Endothelial cell of umbilical vein (primary cell): Measurements from ENCODE around the gene ADIPOR1. TPM values are rescaled to one million over a fixed set of nuclear protein-coding genes. Genes with fewer than 3 reads are reported as not detected.
A peak's percentile ranks its signal among the peaks of the same experiment; 100 is the strongest.
"Not testable (repeated sequence)": the region's sequence is repeated elsewhere in the genome, so short reads cannot be mapped to it uniquely, and the experiment has no call there.

ENCODE experiments used
- BruUV-seq: library from RNA; stranded (reverse); fragments of 400-500 nt; replicated peaks from 2 replicates; lab custom pipeline; 2021; lab: Mats Ljungman, UMichigan
- CTCF ChIA-PET: fragments of 300-600, 350-600 bp; sonication (Branson Sonifier 250); formaldehyde crosslinking; loops from one replicate; lab custom pipeline; 2021; ENCODE audit warnings: antibody characterized with exemption, inconsistent platforms; lab: Charles Lee
- POLR2A ChIA-PET: fragments of 300-600, 350-600 bp; sonication (Branson Sonifier 250); formaldehyde crosslinking; loops from one replicate; lab custom pipeline; 2021; ENCODE audit warnings: antibody characterized with exemption, inconsistent platforms; lab: Charles Lee
- DNase-seq: peaks from one replicate; pipeline ENCODE4 v3.0.0-alpha.2; 2011; ENCODE audit warnings: low read depth, low spot score
- FAIRE-seq: peaks from 2 replicates; lab custom pipeline; 2011; peaks lifted over from hg19 to GRCh38; lab: Jason Lieb, UNC
- H2AFZ ChIP-seq: 2 replicates; pipeline ENCODE4 v1.6.0; 2012; ENCODE audit warnings: low read depth, low read length, control low read depth, inconsistent platforms
- H3K27ac ChIP-seq: 2 replicates; pipeline ENCODE4 v1.5.1; 2011; ENCODE audit warnings: low read depth, mild to moderate bottlenecking, control low read depth, low read length, moderate library complexity; ENCODE audit not compliant: insufficient read depth
- H3K27me3 ChIP-seq, 2 experiments: 2 replicates each; pipeline versions ENCODE4 v1.6.0 to v1.6.1; 2011; ENCODE audit warnings: low read length in 2 of 2, mixed read lengths in 1 of 2; ENCODE audit not compliant: control insufficient read depth in 2 of 2, insufficient read depth in 2 of 2
- H3K36me3 ChIP-seq, 2 experiments: 2 replicates in 1 of 2; 3 replicates in 1 of 2; pipeline ENCODE4 v1.5.1; 2011; ENCODE audit warnings: low read length in 2 of 2, mild to moderate bottlenecking in 1 of 2, moderate library complexity in 1 of 2; ENCODE audit not compliant: control insufficient read depth in 2 of 2, insufficient read depth in 2 of 2; ENCODE audit errors: extremely low read depth in 1 of 2
- H3K4me1 ChIP-seq: 3 replicates; pipeline ENCODE4 v1.5.1; 2011; ENCODE audit warnings: mild to moderate bottlenecking, low read length; ENCODE audit not compliant: control insufficient read depth, insufficient read depth; ENCODE audit errors: extremely low read depth
- H3K4me2 ChIP-seq: 2 replicates; pipeline ENCODE4 v1.6.1; 2011; ENCODE audit warnings: low read length, control low read depth, mixed read lengths; ENCODE audit not compliant: insufficient read depth
- H3K4me3 ChIP-seq, 3 experiments: fragments of 200-600 bp in 1 of 3; sonication (generic), shearing (Covaris generic) in 1 of 3; replicated peaks in 1 of 3; 2 replicates each; pipeline ENCODE4 v1.5.1; 2011 to 2016; ENCODE audit warnings: control low read depth in 3 of 3, low read length in 3 of 3, mild to moderate bottlenecking in 2 of 3, inconsistent platforms in 1 of 3, low read depth in 1 of 3, moderate library complexity in 1 of 3; ENCODE audit not compliant: insufficient read depth in 1 of 3
- H3K79me2 ChIP-seq: 2 replicates; pipeline ENCODE4 v1.6.0; 2012; ENCODE audit warnings: low read length, inconsistent platforms; ENCODE audit not compliant: control insufficient read depth, insufficient read depth
- H3K9ac ChIP-seq: replicated peaks from 2 replicates; pipeline ENCODE3; 2011; ENCODE audit warnings: low read length, control low read depth; ENCODE audit not compliant: insufficient read depth; ENCODE audit errors: extremely low read depth
- H3K9me1 ChIP-seq: replicated peaks from 3 replicates; pipeline ENCODE4 v1.6.0; 2011; ENCODE audit warnings: mild to moderate bottlenecking, low read length; ENCODE audit not compliant: control insufficient read depth, insufficient read depth; ENCODE audit errors: extremely low read depth
- H3K9me3 ChIP-seq: replicated peaks from 2 replicates; pipeline ENCODE4 v1.5.1; 2012; ENCODE audit warnings: low read length, inconsistent platforms; ENCODE audit not compliant: control insufficient read depth, insufficient read depth
- H4K20me1 ChIP-seq: replicated peaks from 2 replicates; pipeline ENCODE3; 2011; ENCODE audit warnings: mild to moderate bottlenecking, low read length; ENCODE audit not compliant: control insufficient read depth, insufficient read depth; ENCODE audit errors: extremely low read depth
- EZH2 ChIP-seq: IDR thresholded peaks from 2 replicates; pipeline ENCODE4 v1.6.1; 2012; ENCODE audit warnings: borderline replicate concordance, low read depth, mild to moderate bottlenecking, moderate library complexity, low read length, inconsistent platforms; ENCODE audit not compliant: severe bottlenecking
- FOS ChIP-seq: IDR thresholded peaks from 2 replicates; pipeline ENCODE4 v1.6.1; 2011; ENCODE audit warnings: mild to moderate bottlenecking, low read length, moderate library complexity, borderline replicate concordance; ENCODE audit not compliant: insufficient read depth
- GATA2 ChIP-seq: IDR thresholded peaks from 2 replicates; pipeline ENCODE4 v1.7.0; 2011; ENCODE audit warnings: low read depth, mild to moderate bottlenecking, moderate library complexity, mixed read lengths, low read length; ENCODE audit not compliant: insufficient read length, insufficient read depth
- JUN ChIP-seq: IDR thresholded peaks from 2 replicates; pipeline ENCODE4 v1.6.1; 2011; ENCODE audit warnings: borderline replicate concordance, low read depth; ENCODE audit not compliant: insufficient read length, insufficient read depth
- MYC ChIP-seq: IDR thresholded peaks from one replicate; pipeline ENCODE4 v1.6.1; 2011; ENCODE audit warnings: mild to moderate bottlenecking, low read depth, low read length
- POLR2A ChIP-seq: IDR thresholded peaks from 2 replicates; pipeline ENCODE4 v1.6.1; 2012; ENCODE audit warnings: low read depth, mild to moderate bottlenecking, control low read depth, low read length
- POLR2AphosphoS5 ChIP-seq: IDR thresholded peaks from 2 replicates; pipeline ENCODE4 v1.6.1; 2012; ENCODE audit warnings: low read depth, mild to moderate bottlenecking, control low read depth, low read length, moderate library complexity; ENCODE audit not compliant: insufficient read depth
- dilution Hi-C: fragments of 300-500 bp; cut with MboI; formaldehyde crosslinking; loops from one replicate; pipeline ENCODE4 v1.15.0; 2019; ENCODE audit warnings: low sequenced_read_pairs; ENCODE audit not compliant: extremely low pct_ligation_motif_present
- intact Hi-C: fragments of 100-400 bp; cut with micrococcal nuclease; formaldehyde crosslinking; loops from one replicate; pipeline ENCODE4 v1.10.0; 2022
- polyA plus RNA-seq, 4 experiments: library from polyadenylated mRNA; depleted of rRNA in 3 of 4; stranded (reverse) in 3 of 4; unstranded in 1 of 4; fragments of >200 nt; gene quantifications; 2 replicates each; pipeline versions ENCODE4 v1.2.1 to v1.2.3, GENCODE V29; 2011 to 2012; ENCODE audit warnings: missing spikeins in 1 of 4
- total RNA-seq: library from RNA; stranded (reverse); gene quantifications from 2 replicates; pipeline ENCODE4 v1.2.3, GENCODE V29; 2021
- TF ChIP-seq, protein P1 (sequence below), 2 donors: IDR thresholded peaks; 1 replicate in 1 of 2; 2 replicates in 1 of 2; pipeline ENCODE4 v1.5.1; 2011; ENCODE audit warnings: low read length in 2 of 2, mild to moderate bottlenecking in 2 of 2, moderate library complexity in 2 of 2, control low read depth in 1 of 2, inconsistent platforms in 1 of 2, low read depth in 1 of 2; ENCODE audit not compliant: insufficient read depth in 1 of 2; ENCODE audit errors: extremely low read depth in 1 of 2
- TF ChIP-seq, protein P2 (sequence below): IDR thresholded peaks from 2 replicates; pipeline ENCODE4 v1.6.1; 2011; ENCODE audit not compliant: insufficient read depth, insufficient read length

Gene ADIPOR1
- total and polyA plus RNA-seq, 2 donors (not counting 3 experiments of a cell fraction or from before 2014, with no cell fraction given) = 67.2 to 135 TPM

DNA sequence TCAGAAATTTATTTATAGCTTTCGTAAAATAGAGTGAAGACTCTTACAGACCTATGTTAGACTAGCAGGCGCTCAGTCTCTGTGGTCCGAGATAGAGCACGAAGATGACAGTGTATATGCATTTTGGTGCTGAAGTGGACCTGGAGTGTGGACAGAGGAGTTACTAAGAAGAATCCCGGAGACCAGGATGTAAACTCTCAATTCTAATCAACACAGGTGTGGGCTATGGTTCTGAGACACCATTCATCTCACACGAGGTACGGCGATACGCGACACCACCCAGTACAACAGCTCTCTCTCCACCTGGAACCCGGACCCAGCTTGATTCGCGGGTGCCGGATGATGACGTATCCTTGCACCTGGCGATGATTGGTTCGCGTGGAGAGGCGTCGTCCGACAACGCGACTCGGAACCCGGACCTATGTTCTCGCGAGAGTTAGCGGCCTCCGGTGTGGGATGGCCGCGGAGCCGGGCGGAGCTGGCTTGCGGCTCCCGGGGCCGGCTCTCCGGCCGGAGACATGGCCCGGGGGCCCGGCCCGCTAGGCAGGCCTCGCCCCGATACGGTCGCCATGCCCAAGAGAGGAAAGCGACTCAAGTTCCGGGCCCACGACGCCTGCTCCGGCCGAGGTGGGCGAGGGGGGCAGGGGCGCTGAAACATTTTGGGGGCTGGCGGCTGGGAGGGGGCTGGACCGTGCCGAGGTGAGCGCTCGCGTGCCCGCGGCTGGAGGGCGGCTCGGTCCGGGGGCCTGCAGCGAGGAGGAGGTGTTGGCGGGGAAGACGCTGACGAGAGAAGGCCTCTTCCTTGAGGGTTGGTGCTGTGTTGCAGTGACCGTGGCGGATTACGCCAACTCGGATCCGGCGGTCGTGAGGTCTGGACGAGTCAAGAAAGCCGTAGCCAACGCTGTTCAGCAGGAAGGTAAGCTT is 49.1 kb upstream of the ADIPOR1 start, which contains the start of gene TMEM183A:
Gene TMEM183A (plus strand): TSS at position 427 of the 924 bp plus-strand sequence. CDS start 92 bp downstream, at position 519.
- peak within 1 kb of the TSS; percentile 89 for H3K9ac ChIP-seq
- H3K9me3 ChIP-seq = no peaks in the 10 kb centered on the region
- H3K36me3 ChIP-seq = peaks cover 3 to 12% of the 10 kb centered on the region in 2 experiments
- dilution Hi-C loops (no loop called here), intact Hi-C loops (loop anchor here (1.0 to 5.0 kb wide), 4 partner anchors 38 to 535 kb away; partner anchors contain the start of genes KLHL12 and PCAT6)
- peaks cover 25% of the 10 kb centered on the region for H3K79me2 ChIP-seq
- peak within 1 kb of the TSS; percentile 97 for H3K4me2 ChIP-seq
- ChIA-PET POLR2A (interaction anchor here (0.5 to 1.5 kb wide), 3 partner anchors 14 to 54 kb away, joined by 3 to 6 read pairs (median 3); no protein-coding TSS in a partner anchor), CTCF (interaction anchor here (0.6 to 1.7 kb wide), 7 partner anchors 9 to 260 kb away, joined by 3 to 12 read pairs (median 3); partner anchors contain the start of gene KLHL12)
- BruUV-seq = TSS peak; percentile 100
- H4K20me1 ChIP-seq = no peaks in the 10 kb centered on the region
- TF ChIP-seq GATA2 (no peak), POLR2AphosphoS5 (peak; percentile 79), MYC (peak; percentile 32), POLR2A (peak; percentile 94), FOS (no peak), JUN (no peak), EZH2 (no peak)
- TF ChIP-seq, protein P1, sequence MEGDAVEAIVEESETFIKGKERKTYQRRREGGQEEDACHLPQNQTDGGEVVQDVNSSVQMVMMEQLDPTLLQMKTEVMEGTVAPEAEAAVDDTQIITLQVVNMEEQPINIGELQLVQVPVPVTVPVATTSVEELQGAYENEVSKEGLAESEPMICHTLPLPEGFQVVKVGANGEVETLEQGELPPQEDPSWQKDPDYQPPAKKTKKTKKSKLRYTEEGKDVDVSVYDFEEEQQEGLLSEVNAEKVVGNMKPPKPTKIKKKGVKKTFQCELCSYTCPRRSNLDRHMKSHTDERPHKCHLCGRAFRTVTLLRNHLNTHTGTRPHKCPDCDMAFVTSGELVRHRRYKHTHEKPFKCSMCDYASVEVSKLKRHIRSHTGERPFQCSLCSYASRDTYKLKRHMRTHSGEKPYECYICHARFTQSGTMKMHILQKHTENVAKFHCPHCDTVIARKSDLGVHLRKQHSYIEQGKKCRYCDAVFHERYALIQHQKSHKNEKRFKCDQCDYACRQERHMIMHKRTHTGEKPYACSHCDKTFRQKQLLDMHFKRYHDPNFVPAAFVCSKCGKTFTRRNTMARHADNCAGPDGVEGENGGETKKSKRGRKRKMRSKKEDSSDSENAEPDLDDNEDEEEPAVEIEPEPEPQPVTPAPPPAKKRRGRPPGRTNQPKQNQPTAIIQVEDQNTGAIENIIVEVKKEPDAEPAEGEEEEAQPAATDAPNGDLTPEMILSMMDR (IDR thresholded peaks at IDR 0.05; ENCODE audit: extremely low read depth in 1 of 2, insufficient read depth in 1 of 2, low read depth in 1 of 2, low read length in 2 of 2) = no peak
- TF ChIP-seq, protein P2, sequence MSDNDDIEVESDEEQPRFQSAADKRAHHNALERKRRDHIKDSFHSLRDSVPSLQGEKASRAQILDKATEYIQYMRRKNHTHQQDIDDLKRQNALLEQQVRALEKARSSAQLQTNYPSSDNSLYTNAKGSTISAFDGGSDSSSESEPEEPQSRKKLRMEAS = no peak
- H3K27me3 ChIP-seq = no peaks in the 10 kb centered on the region
- H2AFZ ChIP-seq = peak within 1 kb of the TSS; percentile 94
- no peaks in the 10 kb centered on the region for H3K9me1 ChIP-seq
- DNase-seq (peak; percentile 96), FAIRE-seq (peak; percentile 83)
- H3K27ac ChIP-seq = peak within 1 kb of the TSS; percentile 56
- H3K4me1 ChIP-seq = peaks cover 11% of the 10 kb centered on the region
- peak within 1 kb of the TSS; percentile 53 to 92 (median 89) for H3K4me3 ChIP-seq

DNA sequence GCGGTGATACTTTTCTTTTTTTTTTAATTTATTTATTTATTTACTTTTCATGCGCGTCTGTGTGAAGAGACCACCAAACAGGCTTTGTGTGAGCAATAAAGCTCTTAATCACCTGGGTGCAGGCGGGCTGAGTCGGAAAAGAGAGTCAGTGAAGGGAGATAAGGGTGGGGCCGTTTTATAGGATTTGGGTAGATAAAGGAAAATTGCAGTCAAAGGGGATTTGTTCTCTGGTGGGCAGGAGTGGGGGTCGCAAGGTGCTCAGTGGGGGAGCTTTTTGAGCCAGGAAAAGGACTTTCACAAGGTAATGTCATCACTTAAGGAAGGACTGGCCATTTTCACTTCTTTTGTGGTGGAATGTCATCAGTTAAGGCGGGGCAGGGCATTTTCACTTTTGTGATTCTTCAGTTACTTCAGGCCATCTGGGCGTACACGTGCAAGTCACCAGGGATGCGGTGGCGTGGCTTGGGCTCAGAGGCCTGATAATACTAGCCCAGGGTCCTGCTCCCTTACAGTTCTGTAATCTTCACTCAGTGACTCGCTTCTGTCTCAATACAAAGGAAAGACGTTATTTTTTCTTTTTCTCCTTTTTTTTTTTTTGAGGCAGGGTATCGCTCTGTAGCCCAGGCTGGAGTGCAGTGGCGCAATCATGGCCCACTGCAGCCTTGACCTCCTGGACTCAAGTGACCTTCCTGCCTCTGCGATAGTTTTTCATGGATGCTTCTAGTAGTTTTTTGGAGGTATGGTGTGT is 47.5 kb upstream of the ADIPOR1 start:
- intact Hi-C loops = loop anchor here (2.0 to 5.0 kb wide), 3 partner anchors 37 to 533 kb away; partner anchors contain the start of gene PCAT6
- H3K27ac ChIP-seq, BruUV-seq, FAIRE-seq, H3K36me3 ChIP-seq, DNase-seq, H3K27me3 ChIP-seq, H3K4me3 ChIP-seq, H4K20me1 ChIP-seq, H3K4me2 ChIP-seq, POLR2A ChIA-PET, H3K9me1 ChIP-seq, H3K9me3 ChIP-seq, H3K9ac ChIP-seq, dilution Hi-C loops: not testable (repeated sequence)
- peaks cover 22% of the 10 kb centered on the region for H3K79me2 ChIP-seq
- H2AFZ ChIP-seq = peak overlapping the region; percentile 94
- CTCF ChIA-PET = interaction anchor here (1.2 kb wide), 1 partner anchor 211 kb away, joined by 3 read pairs; no protein-coding TSS in a partner anchor
- peaks cover 11% of the 10 kb centered on the region for H3K4me1 ChIP-seq
